Mucosa of rectum (tissue), 2 donors: ENCODE data around the gene CDK11B.
"Not testable (repeated sequence)": the region's sequence is repeated elsewhere in the genome, so short reads cannot be mapped to it uniquely, and the experiment has no call there.

Source experiments
- H3K27ac ChIP-seq, 2 donors: one replicate each; pipeline ENCODE4 v1.7.0; 2013; ENCODE audit warnings: inconsistent platforms in 2 of 2, low read depth in 2 of 2, low read length in 2 of 2
- H3K27me3 ChIP-seq, 2 donors: one replicate each; pipeline ENCODE4 v1.7.0; 2013; ENCODE audit warnings: low read length in 2 of 2; ENCODE audit not compliant: control insufficient read depth in 2 of 2, insufficient read depth in 2 of 2
- H3K36me3 ChIP-seq, 2 donors: one replicate each; pipeline ENCODE4 v1.7.0; 2013; ENCODE audit warnings: low read length in 2 of 2; ENCODE audit not compliant: control insufficient read depth in 2 of 2, insufficient read depth in 2 of 2
- H3K4me1 ChIP-seq, 2 donors: one replicate each; pipeline ENCODE4 v1.7.0; 2013; ENCODE audit warnings: low read length in 2 of 2, mild to moderate bottlenecking in 1 of 2; ENCODE audit not compliant: control insufficient read depth in 2 of 2, insufficient read depth in 2 of 2
- H3K4me3 ChIP-seq, 2 donors: one replicate each; pipeline ENCODE4 v1.7.0; 2013; ENCODE audit warnings: low read length in 2 of 2
- H3K9ac ChIP-seq, 2 donors: one replicate each; pipeline ENCODE4 v1.7.0; 2013; ENCODE audit warnings: low read length in 2 of 2, low read depth in 1 of 2, mild to moderate bottlenecking in 1 of 2
- H3K9me3 ChIP-seq, 2 donors: one replicate each; pipeline ENCODE4 v1.7.0; 2013; ENCODE audit warnings: low read length in 2 of 2; ENCODE audit not compliant: control insufficient read depth in 2 of 2
- donor health status: healthy.
- donor health status: Normal muscosa, but diverticular disease.

Gene CDK11B

DNA sequence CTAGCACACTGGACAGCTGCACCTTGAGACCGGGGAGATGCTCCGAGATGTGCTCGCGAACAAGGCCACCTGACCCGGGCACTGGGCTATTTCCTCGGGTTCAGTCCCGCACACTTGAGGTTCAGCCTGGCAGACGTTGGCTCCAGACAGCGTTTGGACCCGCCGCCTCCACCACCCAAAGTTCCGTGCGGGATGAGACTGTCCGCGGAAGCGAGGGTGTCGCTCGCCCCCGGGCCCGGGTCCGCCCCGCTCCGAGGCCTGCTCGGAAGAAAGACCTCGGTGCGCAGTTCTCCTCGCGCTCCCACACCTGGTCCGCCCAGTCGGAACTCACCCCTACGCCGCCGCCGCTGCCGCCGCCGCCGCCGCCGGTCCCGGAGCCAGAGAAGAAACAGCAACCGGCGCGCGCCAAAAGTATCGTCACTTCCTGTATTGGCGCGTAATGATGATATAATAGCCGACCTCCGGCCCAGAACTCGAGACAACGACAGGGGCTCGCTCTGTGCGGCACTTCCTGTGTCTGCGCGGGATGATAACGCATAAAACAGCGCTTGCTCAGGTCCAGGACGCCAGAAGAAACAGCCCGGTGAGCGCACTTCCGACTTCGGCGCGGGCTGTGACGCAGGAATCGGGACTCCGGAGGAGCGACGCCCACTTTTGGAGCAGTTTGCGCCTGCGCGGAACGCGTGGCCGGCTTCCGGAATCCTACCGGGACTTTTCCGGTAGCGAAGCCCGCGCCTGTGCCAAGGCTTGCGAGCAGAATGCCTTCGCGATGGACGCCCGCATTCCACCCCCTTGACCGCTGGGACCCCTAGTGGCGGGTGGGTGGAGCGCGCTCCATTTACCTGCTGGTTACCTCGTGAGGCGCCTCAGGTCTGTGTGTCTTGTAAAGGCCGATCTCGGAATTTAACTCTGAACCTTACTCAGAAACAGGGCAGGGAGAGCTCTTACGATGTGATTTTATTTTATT is at the start of gene CDK11B:
Gene CDK11B, minus strand, starts transcription at position 422 of the 967 bp plus-strand sequence. CDS start 1,519 bp downstream, outside the sequence.
- H3K36me3 ChIP-seq: peaks cover 13 to 19% of the 10 kb centered on the region in 2 donors
- H3K9ac ChIP-seq: peak within 1 kb of the TSS; percentile 74 to 94
- peak within 1 kb of the TSS; percentile 80 to 92 for H3K4me3 ChIP-seq
- peaks cover 2 to 16% of the 10 kb centered on the region in 2 donors for H3K4me1 ChIP-seq
- H3K9me3 ChIP-seq, H3K27me3 ChIP-seq: not testable (repeated sequence)
- H3K27ac ChIP-seq: peak within 1 kb of the TSS; percentile 97 to 100

DNA sequence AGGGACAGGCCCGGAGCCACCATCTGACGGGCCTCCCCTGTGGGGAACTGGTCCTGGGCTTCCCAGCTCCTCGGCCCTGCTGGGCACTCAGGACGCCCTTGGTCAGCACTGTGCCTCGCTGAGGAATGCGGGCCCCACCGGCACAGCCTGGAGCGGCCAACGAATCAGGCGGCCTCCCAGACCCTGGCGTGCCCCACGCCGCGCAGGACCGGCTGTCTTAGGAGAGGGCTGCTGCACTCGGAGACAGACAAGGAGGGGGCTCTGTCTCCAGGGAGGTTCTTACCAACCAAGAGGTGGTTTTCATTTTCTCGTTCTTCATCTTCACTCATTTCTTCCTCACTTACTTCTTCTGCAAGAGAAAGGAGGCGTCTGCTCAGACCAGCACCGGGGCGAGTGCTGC is 49.1 kb upstream of the CDK11B start:
- not testable (repeated sequence) for H3K9me3 ChIP-seq, H3K36me3 ChIP-seq, H3K27me3 ChIP-seq, H3K27ac ChIP-seq, H3K4me3 ChIP-seq, H3K4me1 ChIP-seq, H3K9ac ChIP-seq

DNA sequence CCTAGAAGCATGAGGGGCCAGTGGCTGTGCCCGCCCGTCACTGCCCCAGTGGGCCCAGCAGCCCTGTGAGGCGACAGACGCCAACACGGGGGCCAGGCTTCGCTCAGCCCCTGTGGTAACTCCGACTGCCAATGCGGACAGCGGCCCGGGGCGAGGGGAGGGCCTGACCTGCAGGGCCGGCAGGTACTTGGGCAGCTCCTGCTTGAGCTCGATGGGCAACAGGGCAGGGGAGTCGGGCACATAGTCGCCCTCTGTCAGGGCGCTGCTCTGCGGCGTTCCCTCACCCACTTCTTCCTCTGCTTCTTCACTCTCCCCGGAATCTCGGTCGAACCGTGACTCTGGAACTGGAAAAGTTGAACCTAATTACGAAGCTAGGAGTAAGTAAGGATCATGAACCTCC is 48.4 kb upstream of the CDK11B start:
- H3K9me3 ChIP-seq, H3K27me3 ChIP-seq, H3K36me3 ChIP-seq, H3K27ac ChIP-seq, H3K4me3 ChIP-seq, H3K9ac ChIP-seq, H3K4me1 ChIP-seq: not testable (repeated sequence)

DNA sequence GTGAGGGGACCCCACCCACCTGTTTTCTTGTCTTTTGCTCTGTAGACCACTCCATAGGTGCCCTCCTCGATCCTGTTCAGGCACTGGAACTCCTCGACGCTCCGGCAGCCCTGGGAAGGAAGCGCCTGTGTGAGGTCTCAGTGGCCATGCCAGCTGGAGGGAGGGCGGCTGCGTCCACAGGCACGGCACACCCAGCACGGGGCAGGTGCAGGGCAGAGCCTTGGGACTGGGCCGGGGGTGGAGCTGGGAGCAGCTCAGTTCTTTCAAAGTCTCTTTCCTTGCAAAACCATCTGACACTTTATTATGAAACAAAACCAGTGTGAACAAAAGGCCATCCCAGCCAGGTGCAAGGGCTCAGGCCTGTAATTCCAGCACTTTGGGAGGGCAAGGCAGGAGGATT is 46.8 kb upstream of the CDK11B start:
- not testable (repeated sequence) for H3K36me3 ChIP-seq, H3K9me3 ChIP-seq, H3K4me3 ChIP-seq, H3K27me3 ChIP-seq, H3K9ac ChIP-seq, H3K27ac ChIP-seq, H3K4me1 ChIP-seq

DNA sequence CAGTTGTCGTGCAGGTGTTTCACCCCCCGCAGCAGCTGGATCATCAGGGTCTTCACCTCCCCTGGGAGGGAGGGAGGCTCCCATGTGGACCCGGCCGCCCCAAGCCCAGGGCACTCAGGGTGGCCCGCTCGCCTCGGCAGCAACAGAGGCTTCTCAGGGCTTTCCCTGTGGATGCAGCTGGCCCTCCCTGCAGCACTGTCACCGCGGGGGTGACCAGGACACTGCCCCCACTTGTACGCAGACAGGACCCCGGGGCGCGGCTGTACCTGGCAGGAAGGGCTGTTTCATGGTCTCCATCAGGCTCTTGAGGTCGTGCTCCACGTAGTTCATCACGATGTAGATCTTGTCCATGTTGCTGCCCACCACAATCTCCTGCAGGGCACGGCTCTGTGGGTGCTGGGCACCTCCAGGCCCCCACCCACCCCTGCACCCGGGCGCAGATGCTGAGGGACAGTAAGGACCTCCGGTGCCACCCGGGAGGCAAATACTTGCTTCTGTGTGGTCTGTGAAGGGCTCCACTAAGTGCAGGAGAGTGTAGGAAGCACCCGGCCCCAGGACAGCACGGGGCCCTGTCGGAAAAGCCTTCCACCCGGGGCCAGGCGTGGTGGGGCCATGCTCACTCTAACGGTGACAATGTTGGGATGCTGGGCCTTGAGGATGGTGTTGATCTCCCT is 45.6 kb upstream of the CDK11B start:
- H3K9me3 ChIP-seq, H3K27ac ChIP-seq, H3K9ac ChIP-seq, H3K4me1 ChIP-seq, H3K27me3 ChIP-seq, H3K36me3 ChIP-seq, H3K4me3 ChIP-seq: not testable (repeated sequence)

DNA sequence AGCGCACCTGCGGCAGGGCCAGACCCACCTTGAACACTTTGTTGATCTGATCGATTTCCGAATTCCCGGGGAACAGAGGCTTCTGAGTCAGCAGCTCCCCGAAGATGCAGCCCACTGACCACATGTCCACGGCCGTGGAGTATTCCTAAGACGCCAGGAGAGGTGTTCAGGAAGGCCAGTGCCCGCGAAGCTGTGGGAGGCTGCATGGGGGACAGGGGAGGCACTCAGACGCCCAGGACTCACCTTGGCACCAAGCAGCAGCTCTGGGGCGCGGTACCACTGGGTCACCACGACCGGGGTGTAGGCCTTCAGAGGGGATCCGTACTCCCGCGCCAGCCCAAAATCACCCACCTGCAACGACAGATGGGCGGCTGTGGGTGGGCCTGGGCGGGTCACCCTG is 45.0 kb upstream of the CDK11B start:
- Histone ChIP-seq H3K9me3 (no peaks in the 10 kb centered on the region), H3K36me3 (peaks cover 0 to 3% of the 10 kb centered on the region in 2 donors), H3K9ac (no peak overlapping the region), H3K4me1 (no peaks in the 10 kb centered on the region), H3K27ac (no peak overlapping the region), H3K27me3 (no peaks in the 10 kb centered on the region), H3K4me3 (no peak overlapping the region)

DNA sequence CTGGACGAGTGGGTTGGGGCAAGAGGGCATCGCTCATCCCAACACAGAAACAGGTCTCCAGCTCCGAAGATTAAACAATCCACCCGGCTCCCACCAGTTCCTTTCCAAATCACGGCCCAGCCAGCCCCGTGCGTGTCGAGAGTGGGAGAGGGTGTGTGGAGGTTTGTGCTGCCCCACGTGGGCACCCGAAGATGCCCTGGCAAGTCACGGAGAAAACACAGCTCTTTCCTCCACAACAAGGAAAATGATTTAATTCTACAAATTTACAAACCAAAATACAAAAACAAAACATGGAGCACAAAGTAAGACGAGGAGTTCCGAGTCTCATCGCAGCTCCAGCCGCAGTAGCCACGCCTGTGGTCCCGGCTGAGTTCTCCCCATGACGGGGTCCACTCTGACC is 43.7 kb upstream of the CDK11B start:
- H3K36me3 ChIP-seq, H3K27ac ChIP-seq, H3K27me3 ChIP-seq, H3K4me3 ChIP-seq, H3K4me1 ChIP-seq, H3K9ac ChIP-seq, H3K9me3 ChIP-seq: not testable (repeated sequence)

DNA sequence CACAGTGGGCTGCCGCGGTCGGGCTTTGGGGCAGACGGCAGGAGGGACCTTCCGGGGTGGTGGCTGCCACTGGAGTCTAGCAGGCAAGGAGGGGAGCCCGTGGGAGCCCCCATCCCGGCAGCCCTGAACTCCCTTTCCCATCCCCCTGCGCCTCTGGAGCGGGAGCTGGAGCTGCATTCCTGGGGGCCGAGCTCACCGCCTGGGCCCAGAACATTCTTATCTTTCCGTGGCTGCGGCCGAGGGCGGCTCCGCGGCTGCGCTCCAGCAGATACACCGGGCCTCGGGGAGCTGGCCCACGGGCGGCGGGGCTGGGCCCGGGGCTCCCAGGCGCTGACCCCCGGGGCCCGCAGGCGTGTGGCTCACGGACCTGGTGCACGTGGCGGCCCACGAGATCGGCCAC is 41.8 kb upstream of the CDK11B start:
- H3K27me3 ChIP-seq, H3K27ac ChIP-seq, H3K4me3 ChIP-seq, H3K36me3 ChIP-seq, H3K9ac ChIP-seq, H3K4me1 ChIP-seq, H3K9me3 ChIP-seq: not testable (repeated sequence)

DNA sequence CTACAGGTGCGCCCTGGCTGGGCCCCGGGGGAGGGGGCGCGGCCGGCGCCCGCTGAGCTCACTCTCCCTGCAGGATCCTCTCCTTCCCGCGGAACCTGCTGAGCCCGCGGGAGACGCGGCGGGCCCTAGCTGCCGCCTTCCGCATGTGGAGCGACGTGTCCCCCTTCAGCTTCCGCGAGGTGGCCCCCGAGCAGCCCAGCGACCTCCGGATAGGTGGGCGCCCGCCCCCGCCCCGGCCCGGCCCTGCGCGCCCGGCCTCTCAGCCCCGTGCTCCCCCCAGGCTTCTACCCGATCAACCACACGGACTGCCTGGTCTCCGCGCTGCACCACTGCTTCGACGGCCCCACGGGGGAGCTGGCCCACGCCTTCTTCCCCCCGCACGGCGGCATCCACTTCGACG is 41.3 kb upstream of the CDK11B start:
- not testable (repeated sequence) for H3K4me3 ChIP-seq, H3K9me3 ChIP-seq, H3K27ac ChIP-seq, H3K9ac ChIP-seq, H3K27me3 ChIP-seq, H3K4me1 ChIP-seq, H3K36me3 ChIP-seq

DNA sequence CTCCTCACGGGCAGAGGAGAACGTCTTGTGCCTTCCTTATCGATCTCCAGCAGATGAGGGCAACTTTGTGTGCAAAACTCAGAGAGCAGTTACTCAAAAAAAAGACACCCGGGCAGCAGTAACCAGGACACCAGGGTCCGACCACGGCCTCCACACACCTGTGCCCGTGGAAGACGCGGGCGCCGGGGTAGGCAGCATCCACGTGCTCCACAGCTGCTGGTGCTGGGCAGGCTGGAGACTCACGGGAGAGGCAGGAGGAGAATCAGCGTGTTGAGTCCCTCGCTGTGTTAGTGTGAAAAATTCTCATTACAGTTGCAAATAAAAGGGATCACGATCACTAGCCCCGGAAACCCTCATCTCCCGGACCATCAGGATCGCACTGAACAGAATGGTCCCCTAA is 40.3 kb upstream of the CDK11B start:
- not testable (repeated sequence) for H3K27me3 ChIP-seq, H3K36me3 ChIP-seq, H3K4me1 ChIP-seq, H3K27ac ChIP-seq, H3K9me3 ChIP-seq, H3K9ac ChIP-seq, H3K4me3 ChIP-seq
